Measurements from ENCODE around the gene WDR46.

Gene WDR46

GRCh38 chr6:33313709-33314514, 24.9 kb upstream of the WDR46 start, which contains the start of gene TAPBP:
TSS of gene TAPBP (minus strand) at chr6:33314078. CDS start at chr6:33314041, 37 bp downstream.
- peak; percentile 20 for DNase-seq (ENCODE audit: low read depth)

GRCh38 chr6:33313105-33313708, 24.2 kb upstream of the WDR46 start:
- no peak for DNase-seq (ENCODE audit: low read depth)

- DNase-seq (ENCODE audit: low read depth): no peak
These were observed 23.5 kb upstream of the WDR46 start for GRCh38 chr6:33312361-33313104.

GRCh38 chr6:33306356-33306755, 17.3 kb upstream of the WDR46 start:
- no peak for DNase-seq (ENCODE audit: low read depth)

- DNase-seq (ENCODE audit: low read depth): no peak
These were observed 16.0 kb upstream of the WDR46 start for GRCh38 chr6:33305052-33305451.

- no peak for DNase-seq (ENCODE audit: low read depth)
These were observed 15.2 kb upstream of the WDR46 start for GRCh38 chr6:33304216-33304615.

- no peak for DNase-seq (ENCODE audit: low read depth)
These were observed 12.8 kb upstream of the WDR46 start for GRCh38 chr6:33301877-33302276.

GRCh38 chr6:33299237-33299944, 10.4 kb upstream of the WDR46 start:
- DNase-seq (ENCODE audit: low read depth): peak; percentile 68

GRCh38 chr6:33298773-33299236, 9.8 kb upstream of the WDR46 start, which contains the start of gene RGL2:
TSS of gene RGL2 (minus strand) at chr6:33298942. CDS start at chr6:33298610, 332 bp downstream.
- no peak for DNase-seq (ENCODE audit: low read depth)

GRCh38 chr6:33297956-33298772, 9.1 kb upstream of the WDR46 start:
- peak; percentile 81 for DNase-seq (ENCODE audit: low read depth)

- DNase-seq (ENCODE audit: low read depth): no peak
These were observed 8.4 kb upstream of the WDR46 start for GRCh38 chr6:33297406-33297955.

GRCh38 chr6:33296797-33297405, 7.9 kb upstream of the WDR46 start:
- DNase-seq (ENCODE audit: low read depth): no peak

- no peak for DNase-seq (ENCODE audit: low read depth)
These were observed 6.8 kb upstream of the WDR46 start for GRCh38 chr6:33295621-33296369.

GRCh38 chr6:33294086-33294823, 5.2 kb upstream of the WDR46 start:
- DNase-seq (ENCODE audit: low read depth): no peak

- no peak for DNase-seq (ENCODE audit: low read depth)
These were observed 4.1 kb upstream of the WDR46 start for GRCh38 chr6:33292996-33293682.

- no peak for DNase-seq (ENCODE audit: low read depth)
These were observed 1.4 kb upstream of the WDR46 start for GRCh38 chr6:33290459-33290858.

GRCh38 chr6:33289784-33290315, 811 bp upstream of the WDR46 start:
- DNase-seq (ENCODE audit: low read depth): no peak

Measured in GM04503 (cell line).